ENCODE measurements around the gene HIVEP1. TPM values are rescaled to one million over a fixed set of nuclear protein-coding genes. Genes with fewer than 3 reads are reported as not detected.

The HIVEP1 gene
- total RNA-seq, 1 donor from 2014 or later, result 22.8 TPM

GRCh38 chr6:12020187-12020791, 8.2 kb downstream of the HIVEP1 start:
- Histone ChIP-seq H3K27me3 (ENCODE audit: low read depth) (no peaks in the 10 kb centered on the region), H3K27ac (no peak overlapping the region), H3K4me1 (peaks cover 11% of the 10 kb centered on the region), H3K9me3 (no peaks in the 10 kb centered on the region), H3K4me3 (no peak overlapping the region), H3K36me3 (peaks cover 20% of the 10 kb centered on the region)
- no peak for TF ChIP-seq CTCF (IDR thresholded peaks at IDR 0.05)
- intact Hi-C loops (cut with DNase I), result no loop called here
- no peak for ATAC-seq
- no peak for DNase-seq

GRCh38 chr6:12022481-12022880, 10.4 kb downstream of the HIVEP1 start:
- DNase-seq (no peak), ATAC-seq (no peak)
- intact Hi-C loops (cut with DNase I), result no loop called here
- no peak overlapping the region for H3K4me3 ChIP-seq
- H3K27ac ChIP-seq, result no peak overlapping the region
- TF ChIP-seq CTCF (IDR thresholded peaks at IDR 0.05), result no peak
- no peaks in the 10 kb centered on the region for H3K9me3 ChIP-seq
- no peaks in the 10 kb centered on the region for H3K27me3 ChIP-seq (ENCODE audit: low read depth)
- peaks cover 24% of the 10 kb centered on the region for H3K4me1 ChIP-seq
- peaks cover 9% of the 10 kb centered on the region for H3K36me3 ChIP-seq

GRCh38 chr6:12022953-12023388, 10.9 kb downstream of the HIVEP1 start:
- no peak for TF ChIP-seq CTCF (IDR thresholded peaks at IDR 0.05)
- Histone ChIP-seq H3K9me3 (no peaks in the 10 kb centered on the region), H3K27ac (no peak overlapping the region), H3K36me3 (peaks cover 4% of the 10 kb centered on the region), H3K4me1 (peaks cover 24% of the 10 kb centered on the region), H3K4me3 (no peak overlapping the region), H3K27me3 (ENCODE audit: low read depth) (no peaks in the 10 kb centered on the region)
- ATAC-seq, result no peak
- intact Hi-C loops (cut with DNase I), result no loop called here
- DNase-seq, result no peak

- DNase-seq (no peak), ATAC-seq (no peak)
- Histone ChIP-seq H3K9me3 (no peaks in the 10 kb centered on the region), H3K27me3 (ENCODE audit: low read depth) (no peaks in the 10 kb centered on the region), H3K4me1 (peaks cover 24% of the 10 kb centered on the region), H3K4me3 (no peak overlapping the region), H3K36me3 (no peaks in the 10 kb centered on the region), H3K27ac (no peak overlapping the region)
- TF ChIP-seq CTCF (IDR thresholded peaks at IDR 0.05), result no peak
- intact Hi-C loops (cut with DNase I), result no loop called here
Observed at GRCh38 chr6:12024216-12024615, 12.1 kb downstream of the HIVEP1 start.

- Histone ChIP-seq H3K9me3 (peaks cover 4% of the 10 kb centered on the region), H3K36me3 (no peaks in the 10 kb centered on the region), H3K4me1 (peaks cover 24% of the 10 kb centered on the region), H3K27me3 (ENCODE audit: low read depth) (no peaks in the 10 kb centered on the region), H3K27ac (no peak overlapping the region), H3K4me3 (no peak overlapping the region)
- peak in 1 of 2 donors; percentile 69 for ATAC-seq
- intact Hi-C loops (cut with DNase I), result no loop called here
- no peak for TF ChIP-seq CTCF (IDR thresholded peaks at IDR 0.05)
- DNase-seq, result no peak
Observed at GRCh38 chr6:12024699-12025434, 12.8 kb downstream of the HIVEP1 start.

Data from lower lobe of right lung (tissue), 2 donors.